KOPT-K1 (cell line): ENCODE results near the gene UTS2.

Source experiments
- H3K27ac ChIP-seq: fragments of 200-600 bp; sonication (generic); 2 replicates; pipeline ENCODE4 v1.5.1; 2016; ENCODE audit warnings: antibody characterized with exemption, mild to moderate bottlenecking, low read depth, low read length; ENCODE audit not compliant: poor library complexity, severe bottlenecking
- H3K36me3 ChIP-seq: fragments of 200-600 bp; sonication (generic); 2 replicates; pipeline ENCODE4 v1.5.1; 2017; ENCODE audit warnings: antibody characterized with exemption, mild to moderate bottlenecking, low read length, moderate library complexity; ENCODE audit not compliant: insufficient read depth
- H3K9me3 ChIP-seq: fragments of 200-600 bp; sonication (generic); 2 replicates; pipeline ENCODE4 v1.5.1; 2017; ENCODE audit warnings: antibody characterized with exemption, low read length, mild to moderate bottlenecking; ENCODE audit not compliant: insufficient read depth, poor library complexity, severe bottlenecking

UTS2 gene

GRCh38 chr1:7850786-7851185 is 2.1 kb downstream of the UTS2 start:
- no peak overlapping the region for H3K27ac ChIP-seq
- no peaks in the 10 kb centered on the region for H3K9me3 ChIP-seq

GRCh38 chr1:7847599-7847998 is 5.3 kb downstream of the UTS2 start:
- no peak overlapping the region for H3K27ac ChIP-seq

More at GRCh38 chr1:7850786-7851185, 2.1 kb downstream of the UTS2 start:
- no peaks in the 10 kb centered on the region for H3K36me3 ChIP-seq

DNA sequence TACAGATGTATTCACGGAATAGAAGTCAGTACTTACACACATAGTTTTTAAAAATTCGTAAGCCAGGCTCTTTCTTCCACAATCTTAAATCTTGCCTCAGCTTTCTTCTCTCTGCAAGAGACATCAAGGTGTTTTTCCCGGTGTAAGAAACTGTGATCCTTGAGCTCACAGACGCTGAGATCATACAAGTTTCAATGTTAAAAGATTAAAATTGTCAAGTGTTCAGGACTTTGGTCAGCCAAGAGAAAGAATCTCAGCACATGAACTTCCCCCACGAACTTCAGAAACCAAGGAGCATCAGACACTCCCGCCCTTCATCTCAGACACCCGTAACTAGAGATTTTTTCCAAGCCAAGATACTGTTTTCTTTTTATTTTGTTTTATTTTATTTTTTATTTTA is 6.2 kb downstream of the UTS2 start:
- no peaks in the 10 kb centered on the region for H3K9me3 ChIP-seq
- H3K27ac ChIP-seq, result no peak overlapping the region
- no peaks in the 10 kb centered on the region for H3K36me3 ChIP-seq

More at GRCh38 chr1:7847599-7847998, 5.3 kb downstream of the UTS2 start:
- Histone ChIP-seq H3K36me3 (no peaks in the 10 kb centered on the region), H3K9me3 (no peaks in the 10 kb centered on the region)

- Histone ChIP-seq H3K9me3 (no peaks in the 10 kb centered on the region), H3K36me3 (no peaks in the 10 kb centered on the region), H3K27ac (no peak overlapping the region)
These were observed 7.1 kb downstream of the UTS2 start for GRCh38 chr1:7845761-7846160.

DNA sequence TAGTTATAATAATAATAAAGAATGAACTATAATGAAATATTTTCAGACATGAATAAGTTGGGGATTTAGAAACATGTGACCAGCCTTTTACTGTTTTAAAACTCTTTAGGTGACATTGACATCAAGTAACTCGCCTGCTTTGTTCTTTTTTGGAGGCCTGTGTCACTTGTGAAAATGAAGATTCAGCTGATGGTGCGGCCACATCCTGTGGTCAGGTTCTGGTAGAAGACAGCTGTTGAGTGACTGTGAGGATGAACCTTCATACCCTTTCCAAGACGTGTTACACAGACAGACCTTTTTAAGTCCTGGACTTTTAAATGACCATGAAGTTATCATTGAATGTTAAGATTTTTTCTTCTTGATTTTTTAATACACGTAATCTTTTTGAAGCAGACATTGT is 10.3 kb downstream of the UTS2 start:
- no peak overlapping the region for H3K27ac ChIP-seq
- H3K9me3 ChIP-seq, result peaks cover 15% of the 10 kb centered on the region
- H3K36me3 ChIP-seq, result no peaks in the 10 kb centered on the region

GRCh38 chr1:7839526-7839925 is 13.3 kb downstream of the UTS2 start:
- H3K36me3 ChIP-seq, result no peaks in the 10 kb centered on the region
- H3K27ac ChIP-seq, result no peak overlapping the region
- peaks cover 15% of the 10 kb centered on the region for H3K9me3 ChIP-seq

GRCh38 chr1:7838714-7839113 is 14.2 kb downstream of the UTS2 start:
- Histone ChIP-seq H3K27ac (no peak overlapping the region), H3K9me3 (peaks cover 15% of the 10 kb centered on the region), H3K36me3 (no peaks in the 10 kb centered on the region)

GRCh38 chr1:7833035-7833434 is 19.8 kb downstream of the UTS2 start:
- no peaks in the 10 kb centered on the region for H3K36me3 ChIP-seq
- no peaks in the 10 kb centered on the region for H3K9me3 ChIP-seq
- no peak overlapping the region for H3K27ac ChIP-seq

DNA sequence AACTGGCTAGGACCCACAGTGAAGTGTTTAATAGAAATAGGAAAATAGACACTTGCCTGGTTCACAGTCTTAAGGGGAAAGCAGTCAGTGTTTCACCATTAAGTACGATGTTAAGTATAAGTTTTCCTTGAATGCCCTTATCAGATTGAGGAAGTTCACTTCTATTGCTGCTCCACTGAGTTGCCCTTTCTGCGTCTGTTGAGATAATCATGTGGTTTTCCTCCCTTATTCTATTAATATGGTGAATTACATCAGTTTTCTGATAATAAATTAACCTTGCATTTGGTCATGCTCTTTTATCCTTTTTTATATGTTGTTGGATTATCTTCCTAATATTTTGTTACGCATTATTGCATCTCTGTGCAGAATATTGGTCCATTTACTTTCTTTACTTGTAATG is 21.4 kb downstream of the UTS2 start:
- Histone ChIP-seq H3K36me3 (no peaks in the 10 kb centered on the region), H3K9me3 (no peaks in the 10 kb centered on the region), H3K27ac (no peak overlapping the region)

DNA sequence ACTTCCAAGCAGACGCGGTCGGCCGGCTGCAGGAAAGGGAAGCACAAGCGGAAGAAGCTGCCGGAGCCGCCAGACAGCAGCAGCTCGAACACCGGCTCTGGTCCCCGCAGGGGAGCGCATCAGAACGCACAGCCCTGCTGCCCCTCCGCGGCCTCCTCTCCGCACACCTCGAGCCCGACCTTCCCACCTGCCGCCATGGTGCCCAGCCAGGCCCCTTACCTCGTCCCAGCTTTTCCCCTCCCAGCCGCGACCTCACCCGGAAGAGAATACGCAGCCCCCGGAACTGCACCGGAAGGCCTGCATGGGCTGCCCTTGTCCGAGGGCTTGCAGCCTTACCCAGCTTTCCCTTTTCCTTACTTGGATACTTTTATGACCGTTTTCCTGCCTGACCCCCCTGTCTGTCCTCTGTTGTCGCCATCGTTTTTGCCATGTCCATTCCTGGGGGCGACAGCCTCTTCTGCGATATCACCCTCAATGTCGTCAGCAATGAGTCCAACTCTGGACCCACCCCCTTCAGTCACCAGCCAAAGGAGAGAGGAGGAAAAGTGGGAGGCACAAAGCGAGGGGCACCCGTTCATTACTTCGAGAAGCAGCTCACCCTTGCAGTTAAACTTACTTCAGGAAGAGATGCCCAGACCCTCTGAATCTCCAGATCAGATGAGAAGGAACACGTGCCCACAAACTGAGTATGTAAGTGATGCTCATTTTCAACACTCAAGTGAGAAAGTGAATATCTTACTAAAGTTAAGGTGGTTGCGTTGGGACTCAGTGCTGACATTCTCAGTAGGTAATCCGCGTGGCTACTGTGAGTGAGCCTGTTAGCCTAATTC is 25.5 kb downstream of the UTS2 start:
- Histone ChIP-seq H3K36me3 (no peaks in the 10 kb centered on the region), H3K27ac (no peak overlapping the region), H3K9me3 (no peaks in the 10 kb centered on the region)

DNA sequence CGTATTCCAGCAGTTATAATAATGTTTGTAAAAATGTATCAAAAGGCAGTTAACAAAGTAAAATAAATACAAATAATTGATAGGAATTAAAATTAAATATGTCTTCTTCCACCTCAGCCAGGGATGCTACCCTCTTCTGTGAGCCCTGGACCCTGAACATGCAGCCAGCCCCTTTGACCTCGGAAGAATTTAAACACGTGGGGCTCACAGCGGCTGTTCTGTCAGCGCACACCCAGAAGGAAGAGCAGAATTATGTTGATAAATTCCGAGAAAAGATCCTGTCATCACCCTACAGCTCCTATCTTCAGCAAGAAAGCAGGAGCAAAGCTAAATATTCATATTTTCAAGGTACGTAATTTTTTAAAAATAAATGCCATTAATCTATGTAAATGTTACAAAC is 26.5 kb downstream of the UTS2 start:
- Histone ChIP-seq H3K9me3 (no peaks in the 10 kb centered on the region), H3K27ac (no peak overlapping the region), H3K36me3 (no peaks in the 10 kb centered on the region)

DNA sequence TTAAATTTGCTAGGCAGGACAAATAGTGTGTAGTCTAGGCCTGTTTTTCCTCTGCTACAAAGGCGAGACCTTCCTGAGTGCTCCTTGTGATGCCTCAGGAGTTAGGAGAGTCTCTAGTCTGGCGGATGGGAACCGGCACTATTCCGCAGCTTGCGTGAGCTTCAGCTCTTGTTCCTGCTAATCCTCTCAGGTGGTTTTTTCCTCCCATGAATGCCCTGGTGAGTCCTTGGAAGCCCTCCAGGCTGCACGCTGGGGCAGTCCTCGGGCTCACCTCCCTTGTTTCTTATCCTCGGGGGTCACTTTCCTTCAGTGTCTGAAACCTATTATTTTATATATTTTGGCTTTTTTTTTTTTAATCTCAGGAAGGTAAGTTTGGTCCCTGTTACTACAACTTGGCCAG is 28.2 kb downstream of the UTS2 start:
- Histone ChIP-seq H3K36me3 (no peaks in the 10 kb centered on the region), H3K27ac (no peak overlapping the region)

DNA sequence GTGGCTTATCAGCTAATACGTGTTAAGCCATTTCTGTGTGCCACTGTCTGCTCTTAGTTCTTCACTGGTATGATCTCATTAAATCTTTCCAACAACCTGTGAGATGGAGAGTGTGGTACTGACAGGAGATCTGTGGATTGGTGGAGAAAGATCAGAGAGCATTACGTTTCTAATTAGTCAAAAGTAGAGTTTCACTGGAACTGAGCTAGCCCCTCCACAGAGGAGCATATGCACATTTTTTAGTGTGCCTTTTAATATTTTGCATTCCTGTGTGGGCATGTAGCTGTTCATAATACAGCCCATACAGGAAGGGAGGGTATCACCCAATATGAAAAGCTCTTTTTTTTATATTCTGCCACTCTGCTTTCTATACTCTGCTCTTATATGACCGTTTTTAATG is 31.6 kb downstream of the UTS2 start:
- Histone ChIP-seq H3K36me3 (no peaks in the 10 kb centered on the region), H3K27ac (no peak overlapping the region), H3K9me3 (no peaks in the 10 kb centered on the region)

More for the DNA sequence above, 28.2 kb downstream of the UTS2 start:
- no peaks in the 10 kb centered on the region for H3K9me3 ChIP-seq

GRCh38 chr1:7813677-7814373 is 39.0 kb downstream of the UTS2 start:
- no peaks in the 10 kb centered on the region for H3K36me3 ChIP-seq
- H3K27ac ChIP-seq, result no peak overlapping the region
- H3K9me3 ChIP-seq, result peaks cover 15% of the 10 kb centered on the region

DNA sequence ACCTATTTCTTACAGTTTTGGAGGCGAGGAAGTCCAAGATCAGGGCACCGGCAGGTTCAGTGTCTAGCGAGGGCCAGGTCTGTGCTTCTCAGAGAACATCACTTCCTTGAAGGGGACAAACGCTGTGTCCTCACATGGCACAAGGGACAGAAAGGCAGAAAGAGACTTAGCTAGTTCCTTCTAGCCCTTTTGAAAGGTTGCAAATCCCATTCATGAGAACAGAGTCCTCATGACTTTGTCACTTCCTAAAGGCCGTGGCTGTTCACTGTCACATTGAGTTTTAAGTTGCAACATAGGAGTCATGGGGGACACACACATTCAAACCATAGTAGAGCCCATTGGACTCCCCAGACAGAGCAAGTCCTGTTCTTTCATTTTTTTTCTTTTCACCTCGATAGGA is 41.4 kb downstream of the UTS2 start:
- H3K36me3 ChIP-seq, result no peaks in the 10 kb centered on the region

DNA sequence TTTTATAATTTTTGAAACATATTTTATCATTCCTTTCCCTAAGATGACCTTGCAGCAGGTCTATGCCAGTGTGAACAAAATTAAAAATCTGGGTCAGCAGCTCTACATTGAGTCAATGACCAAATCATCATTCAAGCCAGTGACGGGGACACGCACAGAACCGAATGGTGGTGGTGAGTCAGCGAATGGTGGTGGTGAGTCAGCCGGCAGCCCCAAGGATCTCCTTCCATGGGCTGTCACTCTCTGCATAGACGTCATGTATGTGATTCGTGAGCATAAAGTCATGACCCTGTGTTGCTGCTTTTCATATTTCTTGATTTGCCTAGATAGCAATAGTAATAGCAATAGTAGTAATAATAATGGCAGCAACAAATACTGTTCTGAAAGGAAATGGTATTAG is 42.5 kb downstream of the UTS2 start:
- H3K9me3 ChIP-seq, result peaks cover 15% of the 10 kb centered on the region
- no peak overlapping the region for H3K27ac ChIP-seq
- no peaks in the 10 kb centered on the region for H3K36me3 ChIP-seq

More for the DNA sequence above, 41.4 kb downstream of the UTS2 start:
- Histone ChIP-seq H3K27ac (no peak overlapping the region), H3K9me3 (peaks cover 15% of the 10 kb centered on the region)
